Subcutaneous adipose tissue (tissue), 4 donors: ENCODE measurements around the gene NUDT1. TPM values are rescaled to one million over a fixed set of nuclear protein-coding genes. Genes with fewer than 3 reads are reported as not detected.

ENCODE experiments used
- total RNA-seq, 4 donors: library from RNA; depleted of rRNA; stranded (reverse); fragments of >200 nt; gene quantifications; one replicate each; pipeline ENCODE4 v1.1.0, GENCODE V29; 2016
- TF ChIP-seq, protein P1 (sequence below): fragments of 450-650 bp; IDR thresholded peaks from one replicate; pipeline ENCODE4 v1.5.1; 2016; ENCODE audit warnings: low read depth, mild to moderate bottlenecking, control low read depth, antibody characterized with exemption, moderate library complexity

NUDT1 gene
- total RNA-seq, 4 donors from 2014 or later, result 11.3 to 25.8 (median 24.8) TPM

DNA sequence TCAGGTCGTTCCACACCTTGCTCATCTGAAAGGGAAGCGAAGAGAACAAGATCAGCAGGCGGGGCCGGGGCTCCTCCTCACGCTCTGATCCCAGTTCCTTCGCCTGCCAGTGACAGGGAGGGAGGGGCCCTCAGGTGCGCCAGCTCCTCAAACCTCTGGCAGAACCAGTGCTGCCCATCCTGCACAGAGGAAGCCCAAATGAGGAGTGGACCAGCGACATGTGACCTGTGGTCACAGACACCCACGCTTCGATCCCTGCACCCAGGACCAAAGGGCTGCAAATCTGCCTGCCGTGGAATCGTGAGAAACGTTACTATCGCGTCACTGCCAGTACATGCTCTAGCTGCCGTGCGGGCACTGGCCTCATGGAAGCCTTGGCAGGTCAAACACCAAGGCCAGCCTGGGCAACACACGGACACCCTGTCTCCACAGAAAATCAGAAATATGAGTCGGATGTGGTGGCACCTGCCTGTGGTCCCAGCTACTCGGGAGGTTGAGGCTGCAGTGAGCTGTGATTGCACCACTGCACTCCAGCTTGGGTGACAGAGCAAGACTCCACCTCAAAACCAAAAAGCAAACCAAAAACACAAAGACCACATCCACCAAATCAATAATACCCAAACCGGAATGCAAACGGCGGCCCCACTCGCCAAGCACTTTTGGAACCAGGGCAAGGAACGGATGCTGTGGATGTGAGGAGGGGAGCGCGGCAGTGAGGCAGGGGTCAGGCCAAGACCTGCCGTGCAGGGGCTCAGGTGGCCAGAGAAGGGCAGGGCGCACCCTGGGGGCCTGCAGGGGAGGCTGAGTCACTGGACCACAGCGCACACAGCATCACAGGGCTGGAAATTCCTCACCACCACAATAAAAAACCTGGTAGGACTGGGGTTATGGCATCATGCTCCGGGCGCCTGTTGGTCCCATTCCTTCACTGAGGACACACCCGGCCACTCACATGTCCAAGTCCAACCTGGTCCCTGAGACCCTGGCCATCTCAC is 13.4 kb downstream of the NUDT1 start:
- TF ChIP-seq, protein P1, sequence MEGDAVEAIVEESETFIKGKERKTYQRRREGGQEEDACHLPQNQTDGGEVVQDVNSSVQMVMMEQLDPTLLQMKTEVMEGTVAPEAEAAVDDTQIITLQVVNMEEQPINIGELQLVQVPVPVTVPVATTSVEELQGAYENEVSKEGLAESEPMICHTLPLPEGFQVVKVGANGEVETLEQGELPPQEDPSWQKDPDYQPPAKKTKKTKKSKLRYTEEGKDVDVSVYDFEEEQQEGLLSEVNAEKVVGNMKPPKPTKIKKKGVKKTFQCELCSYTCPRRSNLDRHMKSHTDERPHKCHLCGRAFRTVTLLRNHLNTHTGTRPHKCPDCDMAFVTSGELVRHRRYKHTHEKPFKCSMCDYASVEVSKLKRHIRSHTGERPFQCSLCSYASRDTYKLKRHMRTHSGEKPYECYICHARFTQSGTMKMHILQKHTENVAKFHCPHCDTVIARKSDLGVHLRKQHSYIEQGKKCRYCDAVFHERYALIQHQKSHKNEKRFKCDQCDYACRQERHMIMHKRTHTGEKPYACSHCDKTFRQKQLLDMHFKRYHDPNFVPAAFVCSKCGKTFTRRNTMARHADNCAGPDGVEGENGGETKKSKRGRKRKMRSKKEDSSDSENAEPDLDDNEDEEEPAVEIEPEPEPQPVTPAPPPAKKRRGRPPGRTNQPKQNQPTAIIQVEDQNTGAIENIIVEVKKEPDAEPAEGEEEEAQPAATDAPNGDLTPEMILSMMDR, result no peak

DNA sequence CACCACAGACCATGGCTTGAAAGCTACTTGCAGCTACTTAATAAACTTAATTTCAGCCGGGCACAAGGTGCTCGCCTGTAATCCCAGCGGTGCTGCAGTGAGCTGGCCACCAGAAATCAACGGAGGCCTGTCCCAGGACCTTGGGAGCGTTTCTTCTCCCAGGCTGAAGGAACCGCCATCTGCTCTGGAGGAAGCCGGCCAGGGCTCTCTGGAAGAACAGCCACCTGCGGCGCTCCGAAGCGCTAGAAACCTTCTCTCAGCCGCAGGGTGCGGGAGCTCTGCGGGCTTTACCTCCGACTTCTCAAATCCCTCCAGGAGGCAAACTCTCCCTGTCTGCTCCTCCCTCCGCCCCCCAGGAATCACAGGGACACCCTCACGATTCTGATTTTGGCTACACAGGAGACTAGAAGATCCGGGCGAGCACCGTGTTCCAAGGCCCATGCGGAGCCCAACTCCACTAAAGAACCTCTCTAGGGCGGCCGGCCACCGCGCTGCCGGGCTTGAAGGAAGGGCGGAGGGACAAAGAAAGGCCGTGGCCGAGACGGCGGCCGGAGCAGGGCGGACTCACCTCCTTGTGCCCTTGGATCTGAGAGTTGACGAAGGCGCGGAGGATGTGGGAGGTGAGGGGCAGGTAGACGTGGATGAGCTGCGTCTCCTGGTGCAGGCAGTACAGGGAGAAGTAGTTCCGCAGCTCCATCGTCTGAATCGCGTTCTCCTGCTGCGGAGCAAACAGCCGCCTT is 14.4 kb downstream of the NUDT1 start:
- TF ChIP-seq, protein P1, result no peak

DNA sequence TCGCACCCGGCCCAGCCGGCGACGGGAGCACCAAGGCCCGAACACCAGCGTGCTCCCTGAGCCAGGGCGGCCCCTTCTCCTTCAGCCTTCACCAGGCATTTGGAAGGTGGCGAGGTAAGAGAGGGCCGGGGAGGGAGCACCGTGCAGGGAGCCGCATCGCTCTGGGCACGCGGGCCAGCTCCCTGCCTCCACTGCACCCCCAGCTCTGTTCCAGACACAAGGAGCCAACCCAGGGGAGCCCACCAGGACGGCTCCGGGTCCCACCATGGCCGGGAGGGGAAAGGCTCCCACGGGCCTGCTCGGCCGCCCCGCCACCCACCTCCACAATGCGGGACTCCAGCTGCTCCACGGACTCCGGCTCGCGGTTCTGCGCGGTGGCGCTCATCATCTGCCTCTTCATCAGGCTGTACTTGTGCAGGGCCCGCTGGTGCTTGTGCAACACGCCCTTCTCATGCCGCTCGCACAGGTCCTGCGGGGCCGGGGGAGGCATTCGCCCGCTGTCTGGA is 15.1 kb downstream of the NUDT1 start:
- TF ChIP-seq, protein P1, result no peak

DNA sequence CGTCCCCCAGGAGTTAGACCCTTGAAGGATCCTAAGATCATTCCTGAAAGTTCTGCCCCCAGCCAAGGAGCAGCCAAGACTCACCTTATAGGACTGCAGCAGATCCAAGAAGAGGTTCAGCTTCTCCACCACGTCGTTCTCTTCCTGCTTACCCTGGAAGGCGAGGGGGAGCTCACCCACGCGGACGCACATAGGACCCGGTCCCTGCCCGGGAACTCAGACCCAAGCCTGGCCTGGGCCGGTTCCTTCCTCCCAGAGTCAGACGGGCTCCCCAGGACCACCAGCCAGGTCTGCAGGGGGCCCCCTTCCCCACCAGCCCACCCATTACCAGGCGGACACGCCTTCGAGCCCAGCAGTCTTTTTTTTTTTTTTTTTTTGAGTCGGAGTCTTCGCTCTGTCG is 15.6 kb downstream of the NUDT1 start:
- TF ChIP-seq, protein P1, result no peak

DNA sequence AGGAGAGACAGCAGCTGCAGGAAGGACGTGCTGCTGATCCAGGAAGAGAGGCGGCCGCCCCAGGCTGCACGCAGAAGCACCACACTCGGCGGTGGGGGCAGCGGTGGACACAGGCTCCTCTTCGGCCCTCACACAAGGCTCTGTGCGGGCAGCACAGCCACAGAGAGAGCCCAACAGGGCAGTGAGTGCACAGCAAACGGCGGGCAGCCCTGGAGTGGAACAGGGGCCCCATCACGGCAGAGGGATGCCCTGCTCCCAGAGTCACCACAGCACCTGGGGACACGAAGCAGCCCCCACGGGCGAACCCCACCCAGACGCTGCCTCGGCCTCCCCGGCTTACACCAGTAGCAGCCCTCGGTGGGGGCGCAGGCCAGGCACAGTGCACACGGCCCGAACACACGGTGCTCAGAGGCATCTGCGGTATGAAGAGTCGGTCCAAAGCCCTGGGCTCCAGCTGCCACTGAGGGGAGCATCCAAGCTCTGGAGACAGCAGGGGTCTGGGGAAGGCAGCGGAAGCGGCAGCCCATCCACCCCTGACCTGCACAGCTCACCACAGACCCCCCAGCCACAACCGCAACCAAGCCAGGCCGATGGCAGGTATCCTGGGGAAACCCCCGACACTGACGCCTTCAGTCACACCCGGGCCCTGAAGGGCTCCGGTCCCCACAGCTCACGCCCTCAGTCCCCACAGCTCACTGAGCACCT is 16.8 kb downstream of the NUDT1 start:
- TF ChIP-seq, protein P1, result no peak

DNA sequence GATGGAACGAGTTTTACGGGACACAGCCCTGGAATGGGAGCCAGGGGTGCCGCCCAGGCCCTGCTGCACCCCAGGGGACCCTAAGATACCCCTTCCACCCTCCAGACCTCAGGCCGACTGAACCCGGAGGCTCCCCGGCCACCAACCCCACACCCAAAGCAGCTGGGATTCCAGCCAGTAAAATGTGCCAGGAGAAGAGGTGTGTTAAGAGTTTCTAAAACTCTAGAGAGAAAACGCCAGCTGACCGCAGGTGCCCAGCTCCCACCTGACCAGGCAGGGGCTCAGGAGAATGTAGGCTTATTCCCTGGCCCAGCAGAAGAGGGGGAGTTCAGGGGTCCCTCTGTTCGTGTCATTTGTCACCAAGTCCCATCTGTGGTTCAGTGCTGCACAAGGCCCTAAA is 17.5 kb downstream of the NUDT1 start:
- TF ChIP-seq, protein P1, result no peak

DNA sequence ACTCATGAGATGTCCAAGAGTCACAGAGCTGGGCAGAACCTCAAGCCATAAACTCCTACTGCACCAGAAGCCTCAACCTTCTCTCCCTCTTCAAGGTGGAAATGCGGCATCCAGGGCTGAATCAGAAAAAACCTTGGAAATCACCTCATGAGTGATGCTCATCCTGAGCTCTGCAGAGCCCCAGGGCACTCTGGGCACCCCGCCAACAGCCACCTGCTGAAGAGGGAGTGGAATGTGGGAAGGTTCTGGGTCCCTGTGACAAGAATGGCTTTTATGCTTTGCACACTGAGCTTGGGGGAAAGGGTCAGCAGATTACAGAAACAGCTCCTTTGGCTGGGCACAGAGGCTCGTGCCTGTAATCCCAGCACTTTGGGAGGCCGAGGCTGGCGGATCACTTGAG is 18.8 kb downstream of the NUDT1 start:
- TF ChIP-seq, protein P1, result no peak
